Activated naive CD4-positive, alpha-beta T cell treated with anti-CD3 and anti-CD28 coated beads, Interleukin-2, amount 50 U/mL, for 24 hours (primary cell): ENCODE data around the gene HCFC1R1.
"Not testable (repeated sequence)": the region's sequence is repeated elsewhere in the genome, so short reads cannot be mapped to it uniquely, and the experiment has no call there.

Experiments
- H3K27ac Mint-ChIP-seq: one replicate; pipeline ENCODE4 v1.8.0; 2021; ENCODE audit warnings: mild to moderate bottlenecking, mixed read lengths
- H3K27me3 Mint-ChIP-seq: one replicate; pipeline ENCODE4 v1.8.0; 2021; ENCODE audit warnings: mixed read lengths
- H3K36me3 Mint-ChIP-seq: one replicate; pipeline ENCODE4 v1.8.0; 2021; ENCODE audit warnings: mixed read lengths
- H3K4me1 Mint-ChIP-seq: one replicate; pipeline ENCODE4 v1.8.0; 2021; ENCODE audit warnings: mixed read lengths
- H3K4me3 Mint-ChIP-seq: one replicate; pipeline ENCODE4 v1.8.0; 2021; ENCODE audit warnings: mild to moderate bottlenecking, mixed read lengths
- H3K9me3 Mint-ChIP-seq: one replicate; pipeline ENCODE4 v1.8.0; 2021; ENCODE audit warnings: mixed read lengths

The HCFC1R1 gene

GRCh38 chr16:3059723-3060242, 36.0 kb upstream of the HCFC1R1 start:
- H3K27me3 Mint-ChIP-seq: no peaks in the 10 kb centered on the region
- H3K27ac Mint-ChIP-seq: peak overlapping the region; percentile 80
- H3K9me3 Mint-ChIP-seq: no peaks in the 10 kb centered on the region
- peak overlapping the region; percentile 86 for H3K4me3 Mint-ChIP-seq
- peaks cover 49% of the 10 kb centered on the region for H3K4me1 Mint-ChIP-seq
- no peaks in the 10 kb centered on the region for H3K36me3 Mint-ChIP-seq

GRCh38 chr16:3059041-3059722, 35.4 kb upstream of the HCFC1R1 start:
- H3K9me3 Mint-ChIP-seq: no peaks in the 10 kb centered on the region
- H3K36me3 Mint-ChIP-seq: no peaks in the 10 kb centered on the region
- no peaks in the 10 kb centered on the region for H3K27me3 Mint-ChIP-seq
- peak overlapping the region; percentile 35 for H3K27ac Mint-ChIP-seq
- peak overlapping the region; percentile 86 for H3K4me3 Mint-ChIP-seq
- H3K4me1 Mint-ChIP-seq: peaks cover 49% of the 10 kb centered on the region

- Mint-ChIP-seq H3K36me3 (no peaks in the 10 kb centered on the region), H3K27ac (no peak overlapping the region), H3K9me3 (no peaks in the 10 kb centered on the region), H3K4me3 (peak overlapping the region; percentile 83), H3K27me3 (no peaks in the 10 kb centered on the region), H3K4me1 (peaks cover 49% of the 10 kb centered on the region)
Observed at GRCh38 chr16:3058139-3059030, 34.6 kb upstream of the HCFC1R1 start.

DNA sequence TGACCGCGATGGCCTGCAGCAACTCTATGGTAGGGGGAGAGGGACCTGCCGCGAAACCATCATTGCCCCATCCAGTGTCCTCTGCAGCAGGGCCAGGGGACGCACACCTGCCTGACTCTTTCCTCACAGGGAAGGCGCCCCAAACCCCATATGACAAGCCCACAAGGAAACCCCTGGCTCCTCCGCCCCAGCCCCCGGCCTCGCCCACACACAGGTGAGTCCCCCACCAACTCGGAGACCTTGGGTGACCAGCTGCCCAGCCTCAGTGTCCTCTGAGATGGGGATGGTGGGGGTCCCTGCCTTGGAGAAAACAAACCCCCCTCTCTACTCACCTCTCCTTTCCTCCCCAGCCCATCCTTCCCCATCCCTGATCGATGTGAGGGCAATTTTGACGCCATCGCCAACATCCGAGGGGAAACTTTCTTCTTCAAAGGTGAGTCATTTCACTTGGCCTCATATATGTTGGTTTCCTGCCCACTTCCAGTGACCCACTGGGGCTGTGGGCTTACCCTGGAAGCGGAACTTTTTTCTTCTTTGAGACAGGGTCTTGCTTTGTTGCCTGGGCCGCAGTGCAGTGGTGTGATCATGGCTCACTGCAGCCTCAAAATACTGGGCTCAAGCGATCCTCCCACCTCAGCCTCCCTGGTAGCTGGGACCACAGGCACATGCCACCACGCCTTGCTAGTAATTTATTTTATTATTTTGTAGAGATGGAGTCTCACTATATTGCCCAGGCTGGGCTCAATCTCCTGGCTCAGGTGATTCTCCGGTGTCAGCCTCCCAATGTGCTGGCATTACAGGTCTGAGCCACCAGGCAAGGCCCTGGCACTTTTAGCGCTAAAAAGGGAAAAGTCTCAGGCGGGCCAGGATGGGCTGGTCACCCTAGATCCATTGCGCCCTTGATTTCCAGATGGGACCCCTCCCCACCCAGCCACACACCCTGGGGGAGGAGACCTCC, 33.7 kb upstream of the HCFC1R1 start:
- Mint-ChIP-seq H3K9me3 (no peaks in the 10 kb centered on the region), H3K27me3 (no peaks in the 10 kb centered on the region), H3K36me3 (no peaks in the 10 kb centered on the region), H3K4me1 (peaks cover 44% of the 10 kb centered on the region), H3K4me3 (peak overlapping the region; percentile 33), H3K27ac (no peak overlapping the region)

DNA sequence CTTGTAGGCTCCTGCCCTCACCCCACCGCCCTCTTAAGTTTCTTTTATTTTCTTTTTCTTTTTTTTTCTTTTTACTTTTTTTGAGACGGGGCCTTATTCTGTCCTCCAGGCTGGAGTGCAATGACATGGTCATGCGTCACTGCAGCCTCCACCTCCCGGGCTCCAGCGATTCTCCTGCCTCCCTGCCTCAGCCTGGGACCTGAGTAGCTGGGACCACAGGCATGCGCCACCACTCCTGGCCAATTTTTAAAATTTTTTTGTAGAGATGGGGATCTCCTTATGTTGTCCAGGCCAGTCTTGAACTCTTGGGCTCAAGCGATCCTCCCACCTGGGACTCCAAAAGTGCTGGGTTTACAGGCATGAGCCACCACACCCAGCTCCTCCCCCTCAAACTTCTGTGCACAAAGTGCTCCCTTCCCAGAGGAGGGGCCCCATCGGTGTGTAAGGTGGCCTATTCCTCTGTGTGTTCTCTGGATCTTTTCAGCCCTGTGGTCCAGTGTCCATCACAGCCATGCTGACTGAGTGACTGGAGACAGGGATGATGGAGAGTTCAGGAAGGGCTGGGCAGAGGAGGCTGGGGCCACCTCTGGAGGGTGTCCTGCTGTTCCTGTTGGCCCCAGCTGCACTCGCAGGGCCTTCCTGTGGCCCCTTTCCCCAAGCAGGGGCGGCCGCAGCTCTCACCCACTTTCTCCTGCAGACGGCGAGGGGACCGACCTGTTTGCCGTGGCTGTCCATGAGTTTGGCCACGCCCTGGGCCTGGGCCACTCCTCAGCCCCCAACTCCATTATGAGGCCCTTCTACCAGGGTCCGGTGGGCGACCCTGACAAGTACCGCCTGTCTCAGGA, 32.8 kb upstream of the HCFC1R1 start:
- Mint-ChIP-seq H3K4me1 (peaks cover 42% of the 10 kb centered on the region), H3K4me3 (peak overlapping the region; percentile 23), H3K36me3 (no peaks in the 10 kb centered on the region), H3K27ac (no peak overlapping the region), H3K9me3 (no peaks in the 10 kb centered on the region), H3K27me3 (no peaks in the 10 kb centered on the region)

DNA sequence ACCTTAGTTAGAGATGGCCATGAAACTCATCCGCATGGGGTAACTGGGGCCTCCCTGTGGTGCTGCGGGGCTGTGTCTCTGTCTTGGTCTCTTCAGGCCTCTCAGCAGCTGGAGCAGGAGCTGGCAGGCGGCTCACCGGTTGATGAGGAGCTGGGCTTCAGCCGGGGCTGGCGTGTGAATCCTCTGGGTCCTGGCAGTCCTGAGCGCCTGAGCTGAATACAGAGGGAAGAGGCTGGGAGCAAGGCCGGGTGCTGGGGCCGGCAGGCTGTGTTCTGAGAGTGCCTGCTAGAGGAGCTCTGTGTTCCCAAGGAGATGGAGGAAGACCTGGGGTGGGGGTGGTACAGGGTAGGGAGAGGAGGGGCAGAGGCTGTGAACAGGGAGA, 32.0 kb upstream of the HCFC1R1 start:
- not testable (repeated sequence) for H3K27ac Mint-ChIP-seq, H3K9me3 Mint-ChIP-seq, H3K4me3 Mint-ChIP-seq, H3K27me3 Mint-ChIP-seq, H3K36me3 Mint-ChIP-seq
- H3K4me1 Mint-ChIP-seq: peaks cover 42% of the 10 kb centered on the region

GRCh38 chr16:3054965-3055733, 31.4 kb upstream of the HCFC1R1 start:
- no peaks in the 10 kb centered on the region for H3K9me3 Mint-ChIP-seq
- peaks cover 36% of the 10 kb centered on the region for H3K4me1 Mint-ChIP-seq
- no peaks in the 10 kb centered on the region for H3K36me3 Mint-ChIP-seq
- no peaks in the 10 kb centered on the region for H3K27me3 Mint-ChIP-seq
- H3K27ac Mint-ChIP-seq: no peak overlapping the region
- no peak overlapping the region for H3K4me3 Mint-ChIP-seq

DNA sequence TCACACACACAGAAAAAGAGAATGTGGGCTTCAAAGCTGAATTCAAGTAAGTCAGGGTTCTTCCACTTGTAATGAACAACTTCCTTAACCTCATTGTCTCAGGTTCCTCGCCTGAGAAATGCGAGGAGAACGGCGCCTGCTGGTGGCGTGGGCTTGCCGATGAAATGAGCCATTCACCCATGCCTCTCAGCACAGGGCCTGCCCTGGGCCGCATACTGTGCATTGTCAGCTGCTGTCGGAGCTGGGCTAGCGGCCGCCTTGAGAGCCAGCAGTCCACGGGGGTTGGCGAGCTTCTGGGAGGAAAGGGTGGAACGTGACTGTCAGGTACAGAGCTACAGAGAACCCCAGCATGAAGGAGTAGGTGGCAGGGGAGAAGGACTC, 29.6 kb upstream of the HCFC1R1 start:
- not testable (repeated sequence) for H3K9me3 Mint-ChIP-seq, H3K4me3 Mint-ChIP-seq, H3K27me3 Mint-ChIP-seq, H3K36me3 Mint-ChIP-seq, H3K27ac Mint-ChIP-seq
- peaks cover 29% of the 10 kb centered on the region for H3K4me1 Mint-ChIP-seq

GRCh38 chr16:3052571-3053329, 29.0 kb upstream of the HCFC1R1 start:
- peaks cover 29% of the 10 kb centered on the region for H3K4me1 Mint-ChIP-seq
- H3K9me3 Mint-ChIP-seq, H3K27me3 Mint-ChIP-seq, H3K27ac Mint-ChIP-seq, H3K36me3 Mint-ChIP-seq, H3K4me3 Mint-ChIP-seq: not testable (repeated sequence)

DNA sequence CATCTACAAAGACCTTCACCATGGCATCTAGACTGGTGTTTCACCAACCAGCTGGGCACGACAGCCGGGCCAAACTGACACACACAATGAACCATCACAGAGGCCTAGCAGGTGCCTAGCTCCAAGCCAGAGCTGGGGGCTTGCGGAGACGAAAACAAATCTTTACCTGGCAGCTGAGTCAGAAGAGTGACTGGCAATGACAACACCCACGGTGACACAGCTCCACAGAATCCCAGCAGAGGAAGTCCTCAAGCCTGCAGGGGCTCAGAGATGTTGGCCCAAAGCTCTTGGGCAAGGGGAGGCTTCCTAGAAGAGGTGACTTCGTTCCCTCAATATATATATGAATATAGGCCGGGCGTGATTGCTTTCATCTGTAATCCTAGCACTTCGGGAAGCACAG, 27.8 kb upstream of the HCFC1R1 start:
- no peaks in the 10 kb centered on the region for H3K36me3 Mint-ChIP-seq
- H3K27me3 Mint-ChIP-seq: peaks cover 1% of the 10 kb centered on the region
- H3K4me1 Mint-ChIP-seq: peaks cover 18% of the 10 kb centered on the region
- H3K4me3 Mint-ChIP-seq: no peak overlapping the region
- no peaks in the 10 kb centered on the region for H3K9me3 Mint-ChIP-seq
- no peak overlapping the region for H3K27ac Mint-ChIP-seq

DNA sequence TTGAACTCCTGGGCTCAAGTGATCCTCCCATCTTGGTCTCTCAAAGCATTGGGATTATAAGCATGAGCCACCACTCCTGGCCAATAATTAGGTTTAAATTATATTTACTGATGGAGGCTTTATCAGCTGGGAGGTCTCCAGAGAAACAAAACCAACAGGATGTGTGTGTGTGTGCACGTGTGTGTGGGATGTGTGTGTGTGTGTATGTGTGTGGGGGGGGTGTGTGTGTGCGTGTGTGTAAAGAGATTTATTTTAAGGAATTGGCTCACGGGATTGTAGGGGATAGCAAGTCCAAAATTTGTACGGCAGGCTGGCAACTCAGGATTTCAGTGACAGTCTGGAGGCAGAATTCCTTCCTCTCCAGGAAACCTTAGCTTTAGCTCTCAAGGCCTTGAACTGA, 27.3 kb upstream of the HCFC1R1 start:
- no peak overlapping the region for H3K27ac Mint-ChIP-seq
- H3K36me3 Mint-ChIP-seq: no peaks in the 10 kb centered on the region
- peaks cover 17% of the 10 kb centered on the region for H3K4me1 Mint-ChIP-seq
- peaks cover 1% of the 10 kb centered on the region for H3K27me3 Mint-ChIP-seq
- H3K9me3 Mint-ChIP-seq: no peaks in the 10 kb centered on the region
- no peak overlapping the region for H3K4me3 Mint-ChIP-seq

DNA sequence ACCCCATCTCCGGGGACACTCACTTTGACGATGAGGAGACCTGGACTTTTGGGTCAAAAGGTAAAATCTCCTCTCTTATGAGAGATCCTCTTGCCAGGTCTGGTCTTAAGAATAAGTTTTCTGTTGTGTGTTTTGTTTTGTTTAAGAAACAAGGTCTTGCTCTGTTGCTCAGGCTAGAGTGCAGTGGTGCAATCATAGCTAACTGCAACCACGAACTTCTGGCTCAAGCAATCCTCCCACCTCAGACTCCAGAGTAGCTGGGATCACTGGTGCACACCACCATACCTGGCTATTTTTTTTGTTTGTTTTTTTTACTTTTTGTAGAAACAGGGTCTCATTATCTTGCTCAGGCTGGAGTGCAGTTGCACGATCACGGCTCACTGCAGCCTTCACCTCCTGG, 26.7 kb upstream of the HCFC1R1 start:
- peaks cover 1% of the 10 kb centered on the region for H3K27me3 Mint-ChIP-seq
- H3K9me3 Mint-ChIP-seq: no peaks in the 10 kb centered on the region
- H3K36me3 Mint-ChIP-seq: no peaks in the 10 kb centered on the region
- H3K4me1 Mint-ChIP-seq: peaks cover 17% of the 10 kb centered on the region
- no peak overlapping the region for H3K4me3 Mint-ChIP-seq
- no peak overlapping the region for H3K27ac Mint-ChIP-seq

- peaks cover 6% of the 10 kb centered on the region for H3K27me3 Mint-ChIP-seq
- no peak overlapping the region for H3K4me3 Mint-ChIP-seq
- H3K4me1 Mint-ChIP-seq: peaks cover 18% of the 10 kb centered on the region
- no peaks in the 10 kb centered on the region for H3K36me3 Mint-ChIP-seq
- H3K9me3 Mint-ChIP-seq: no peaks in the 10 kb centered on the region
- H3K27ac Mint-ChIP-seq: no peak overlapping the region
Observed at GRCh38 chr16:3049921-3050481, 26.3 kb upstream of the HCFC1R1 start.
